SU-DHL-6 (cell line): ENCODE data around the gene ANKRD31.

Source experiments
- CTCF ChIP-seq: fragments of 200-600 bp; sonication (generic); IDR thresholded peaks from one replicate; pipeline ENCODE4 v1.5.1; 2017; ENCODE audit warnings: antibody characterized with exemption, mild to moderate bottlenecking, low read length, moderate library complexity; ENCODE audit not compliant: insufficient read depth, poor library complexity, severe bottlenecking
- EZH2phosphoT487 ChIP-seq: fragments of 200-600 bp; sonication (generic), shearing (Covaris generic); conservative IDR thresholded peaks from 2 replicates; pipeline ENCODE4 v1.6.1; 2018; ENCODE audit warnings: mild to moderate bottlenecking, antibody characterized with exemption, low read length, moderate library complexity, mixed read lengths

- TF ChIP-seq CTCF (no peak), EZH2phosphoT487 (no peak)
These were observed 44.4 kb downstream of the ANKRD31 start for GRCh38 chr5:75192264-75192663.
